Naive B cell (primary cell): ENCODE data around the gene GTF2H2. TPM values are rescaled to one million over a fixed set of nuclear protein-coding genes. Genes with fewer than 3 reads are reported as not detected.
A peak's percentile ranks its signal among the peaks of the same experiment; 100 is the strongest.
"Not testable (repeated sequence)": the region's sequence is repeated elsewhere in the genome, so short reads cannot be mapped to it uniquely, and the experiment has no call there.

Source experiments
- ATAC-seq, 2 donors: fragments of 150-1000 bp; cut with Tn5 transposase; 2 replicates each; pipeline ENCODE4 v1.10.0; 2021; ENCODE audit warnings: low read depth in 2 of 2, mild to moderate bottlenecking in 2 of 2, moderate library complexity in 2 of 2
- DNase-seq: peaks from one replicate; pipeline ENCODE4 v3.0.0; 2022
- H3K27ac Mint-ChIP-seq, 6 donors: one replicate each; pipeline ENCODE4 v1.8.0; 2020 to 2022; ENCODE audit warnings: mild to moderate bottlenecking in 6 of 6, mixed read lengths in 6 of 6, moderate library complexity in 5 of 6, inconsistent platforms in 2 of 6
- H3K27me3 Mint-ChIP-seq, 3 donors: one replicate each; pipeline ENCODE4 v1.8.0; 2021 to 2022; ENCODE audit warnings: mixed read lengths in 3 of 3, mild to moderate bottlenecking in 1 of 3
- H3K36me3 Mint-ChIP-seq, 2 donors: one replicate each; pipeline ENCODE4 v1.8.0; 2020 to 2022; ENCODE audit warnings: mixed read lengths in 2 of 2, inconsistent platforms in 1 of 2, mild to moderate bottlenecking in 1 of 2
- H3K4me1 Mint-ChIP-seq, 3 donors: one replicate each; pipeline ENCODE4 v1.8.0; 2020 to 2022; ENCODE audit warnings: mixed read lengths in 3 of 3, inconsistent platforms in 1 of 3, mild to moderate bottlenecking in 1 of 3, moderate library complexity in 1 of 3
- H3K4me3 Mint-ChIP-seq, 8 donors: one replicate each; pipeline ENCODE4 v1.8.0; 2020 to 2022; ENCODE audit warnings: mild to moderate bottlenecking in 8 of 8, mixed read lengths in 8 of 8, moderate library complexity in 8 of 8, inconsistent platforms in 2 of 8
- H3K9me3 Mint-ChIP-seq, 7 donors: one replicate each; pipeline ENCODE4 v1.8.0; 2020 to 2022; ENCODE audit warnings: mixed read lengths in 7 of 7, mild to moderate bottlenecking in 5 of 7, inconsistent platforms in 2 of 7, moderate library complexity in 1 of 7
- polyA plus RNA-seq, 6 donors: library from polyadenylated mRNA; unstranded; fragments of 300-500 nt; fragmentation: Illumina TruSeq; gene quantifications; one replicate each; pipeline ENCODE4 v1.2.3, GENCODE V29; 2021; ENCODE audit warnings: low read depth in 6 of 6

Gene GTF2H2
- 10 to 100 TPM in 3 of 6 donors, 1 to 10 TPM in 3; 6.4 to 19.1 (median 10.0) TPM for polyA plus RNA-seq

DNA sequence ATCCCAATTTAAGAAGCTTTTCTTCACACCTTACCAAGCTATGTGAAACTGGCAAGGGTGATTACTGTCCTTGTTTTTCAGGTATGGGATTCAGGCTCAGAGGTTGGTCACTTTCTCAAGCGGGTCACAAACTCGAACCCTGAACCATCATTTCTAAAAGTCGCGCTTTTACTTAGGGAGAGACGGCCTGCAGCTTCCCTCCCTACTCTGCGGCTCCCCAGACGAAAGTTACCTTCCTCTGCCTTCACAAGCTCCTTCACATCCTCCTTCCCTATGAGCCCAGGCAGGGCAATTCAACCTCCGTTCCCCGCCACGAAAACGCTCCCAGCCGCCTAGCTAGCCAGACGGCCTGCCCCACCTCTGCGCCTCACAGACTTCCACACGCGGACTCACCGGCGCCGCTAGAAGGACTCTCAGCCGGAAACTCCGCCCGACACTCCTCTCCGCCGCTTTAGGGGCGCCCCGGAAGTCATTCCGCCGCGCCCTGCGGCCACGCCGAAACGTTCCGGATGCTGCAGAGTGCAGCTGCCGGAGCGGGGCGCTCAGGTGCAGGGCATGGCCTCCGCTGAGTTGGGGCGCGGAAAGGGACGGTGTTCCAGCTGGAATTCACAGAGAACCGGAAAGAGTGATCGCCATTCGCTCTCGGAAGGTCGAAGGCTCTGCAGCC is at the start of gene GTF2H2:
GTF2H2 (minus strand) TSS at position 415 of the 667 bp plus-strand sequence. CDS start 4,913 bp downstream, outside the sequence.
- peak; percentile 99 for ATAC-seq
- not testable (repeated sequence) for H3K4me1 Mint-ChIP-seq, DNase-seq, H3K27ac Mint-ChIP-seq, H3K4me3 Mint-ChIP-seq, H3K27me3 Mint-ChIP-seq, H3K36me3 Mint-ChIP-seq, H3K9me3 Mint-ChIP-seq

DNA sequence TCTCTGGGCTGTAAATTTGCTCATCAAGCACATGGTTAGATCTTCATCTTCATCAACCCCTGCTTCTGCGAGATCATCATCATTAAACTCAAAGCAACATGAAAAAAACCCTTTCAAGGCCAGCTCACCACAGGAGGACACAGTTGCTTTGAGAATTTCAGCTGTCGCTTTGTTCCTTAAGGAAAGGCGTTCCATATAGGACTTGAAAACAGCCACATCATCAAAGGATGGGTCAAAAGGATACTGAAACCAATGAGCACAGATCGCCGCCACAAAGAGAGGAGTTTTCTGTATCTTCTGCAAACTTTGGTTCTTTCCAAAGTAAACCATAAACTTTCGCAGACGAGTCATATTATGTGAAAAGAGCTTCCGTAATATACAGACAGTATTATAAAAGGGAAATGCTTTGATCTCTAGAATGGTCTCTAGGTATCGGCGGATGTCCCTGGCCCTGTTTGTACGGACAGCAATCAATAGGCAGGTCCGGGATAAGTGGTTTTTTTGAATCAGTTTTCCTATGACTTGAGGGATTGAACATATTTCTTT is 42.3 kb upstream of the GTF2H2 start:
- not testable (repeated sequence) for H3K9me3 Mint-ChIP-seq, H3K27me3 Mint-ChIP-seq, H3K36me3 Mint-ChIP-seq, H3K27ac Mint-ChIP-seq, ATAC-seq, DNase-seq, H3K4me3 Mint-ChIP-seq, H3K4me1 Mint-ChIP-seq

DNA sequence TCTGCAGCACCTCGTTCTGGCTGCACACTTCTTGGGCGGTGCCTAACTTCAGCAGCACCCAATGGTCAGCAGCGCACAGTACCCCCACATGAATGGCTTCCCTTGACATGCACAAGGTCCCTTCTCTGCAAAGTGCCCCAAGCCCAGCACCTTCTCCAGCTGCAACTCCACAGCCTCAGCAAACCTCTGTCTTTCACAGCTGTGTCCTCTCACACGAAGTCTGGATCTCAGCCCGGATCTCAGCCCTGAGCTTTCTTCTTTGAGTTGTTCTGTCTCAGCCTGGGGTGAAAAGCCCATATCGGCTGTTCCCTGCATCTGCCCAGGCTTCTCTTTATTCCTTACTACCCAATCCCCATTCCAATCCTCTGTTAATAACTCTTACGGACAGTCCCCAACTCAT is 32.5 kb upstream of the GTF2H2 start:
- not testable (repeated sequence) for H3K36me3 Mint-ChIP-seq, ATAC-seq, H3K4me1 Mint-ChIP-seq, DNase-seq, H3K4me3 Mint-ChIP-seq, H3K27ac Mint-ChIP-seq, H3K27me3 Mint-ChIP-seq, H3K9me3 Mint-ChIP-seq

DNA sequence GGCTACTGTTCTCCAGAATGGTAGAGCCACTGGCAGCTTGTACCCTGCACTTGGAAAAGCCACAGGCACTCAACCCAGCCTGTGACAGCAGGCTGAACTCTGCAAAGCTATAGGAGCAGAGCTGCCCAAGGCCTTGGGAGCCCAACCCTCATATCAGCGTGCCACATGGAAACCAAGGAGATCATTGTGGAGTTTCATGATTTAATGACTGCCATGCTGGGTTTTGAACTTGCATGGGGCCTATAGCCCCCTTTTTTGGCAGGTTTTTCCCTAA is 30.4 kb upstream of the GTF2H2 start:
- H3K27me3 Mint-ChIP-seq, H3K4me3 Mint-ChIP-seq, ATAC-seq, H3K4me1 Mint-ChIP-seq, DNase-seq, H3K36me3 Mint-ChIP-seq, H3K9me3 Mint-ChIP-seq, H3K27ac Mint-ChIP-seq: not testable (repeated sequence)

DNA sequence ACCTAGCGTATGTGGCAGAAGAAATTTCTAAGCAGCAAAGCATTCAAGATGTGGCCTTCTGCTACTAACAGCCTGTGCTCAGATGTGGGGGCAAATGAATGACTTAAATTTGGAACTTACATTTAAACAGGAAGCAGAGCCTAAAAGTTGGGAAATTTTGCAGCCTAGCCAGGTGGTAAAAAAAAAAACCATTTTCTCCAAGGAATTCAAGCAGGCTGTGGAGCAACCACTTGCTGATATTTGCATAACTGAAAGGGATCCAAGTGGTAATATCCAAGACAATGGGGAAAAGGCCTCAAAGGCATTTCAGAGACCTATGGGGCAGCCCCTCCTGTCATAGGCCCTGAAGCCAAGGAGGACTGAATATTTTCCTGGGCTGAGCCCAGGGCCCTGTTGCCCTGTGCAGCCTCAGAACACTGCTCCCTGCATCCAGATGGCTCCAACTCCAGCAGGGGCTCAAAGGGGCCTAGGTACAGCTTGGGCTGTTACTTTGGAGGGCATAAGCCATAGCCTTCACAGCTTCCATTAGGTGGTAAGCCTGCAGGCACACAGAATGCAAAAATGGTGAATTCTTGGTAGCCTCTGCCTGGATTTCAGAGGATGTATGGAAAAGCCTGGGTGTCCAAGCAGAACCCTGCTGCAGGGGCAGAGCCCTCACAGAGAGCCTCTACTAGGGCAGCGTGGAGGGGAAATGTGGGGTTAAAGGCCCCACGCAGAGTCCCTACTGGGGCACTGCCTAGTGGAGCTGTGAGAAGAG is 29.9 kb upstream of the GTF2H2 start:
- DNase-seq, H3K4me1 Mint-ChIP-seq, H3K27me3 Mint-ChIP-seq: not testable (repeated sequence)

DNA sequence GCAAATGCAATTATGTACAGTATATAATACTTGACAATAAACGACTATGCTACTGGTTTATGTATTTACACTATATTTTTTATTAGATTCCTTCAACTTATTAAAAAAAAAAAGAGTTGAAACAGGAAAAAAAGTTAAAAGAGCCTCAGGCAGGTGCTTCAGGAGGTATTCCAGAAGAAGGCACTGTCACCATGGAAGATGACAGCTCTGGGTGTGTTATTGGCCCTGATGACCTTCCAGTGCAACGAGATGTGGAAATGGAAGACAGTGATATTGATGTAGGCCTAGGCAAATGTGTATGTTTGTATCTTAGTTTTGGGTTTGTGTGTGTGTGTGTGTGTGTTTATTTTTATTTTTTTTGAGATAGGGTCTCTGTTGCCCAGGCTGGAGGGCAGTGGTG is 22.3 kb upstream of the GTF2H2 start:
- not testable (repeated sequence) for ATAC-seq, H3K4me1 Mint-ChIP-seq, H3K36me3 Mint-ChIP-seq, H3K9me3 Mint-ChIP-seq, H3K4me3 Mint-ChIP-seq, H3K27ac Mint-ChIP-seq, DNase-seq, H3K27me3 Mint-ChIP-seq

More for the DNA sequence above, 29.9 kb upstream of the GTF2H2 start:
- not testable (repeated sequence) for H3K27ac Mint-ChIP-seq, H3K4me3 Mint-ChIP-seq, ATAC-seq, H3K9me3 Mint-ChIP-seq, H3K36me3 Mint-ChIP-seq

DNA sequence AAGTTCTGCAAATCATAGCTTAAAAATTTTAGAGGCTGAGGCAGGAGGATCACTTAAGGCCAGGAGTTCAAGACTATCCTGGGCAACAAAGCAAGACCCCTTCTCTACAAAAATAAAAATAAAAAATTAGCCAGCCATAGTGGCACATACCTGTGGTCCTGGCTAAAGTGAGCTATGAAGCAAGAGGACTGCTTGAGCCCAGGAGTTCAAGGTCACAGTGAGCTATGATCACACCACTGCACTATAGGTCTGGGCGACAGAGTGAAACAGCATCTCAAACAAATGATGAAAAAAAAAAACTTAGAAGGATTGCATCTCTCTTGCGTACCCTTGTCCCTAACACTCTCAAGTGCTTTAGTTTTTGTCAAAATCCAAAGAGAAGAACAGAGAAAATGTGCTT is 21.3 kb upstream of the GTF2H2 start:
- not testable (repeated sequence) for H3K27me3 Mint-ChIP-seq, H3K9me3 Mint-ChIP-seq

DNA sequence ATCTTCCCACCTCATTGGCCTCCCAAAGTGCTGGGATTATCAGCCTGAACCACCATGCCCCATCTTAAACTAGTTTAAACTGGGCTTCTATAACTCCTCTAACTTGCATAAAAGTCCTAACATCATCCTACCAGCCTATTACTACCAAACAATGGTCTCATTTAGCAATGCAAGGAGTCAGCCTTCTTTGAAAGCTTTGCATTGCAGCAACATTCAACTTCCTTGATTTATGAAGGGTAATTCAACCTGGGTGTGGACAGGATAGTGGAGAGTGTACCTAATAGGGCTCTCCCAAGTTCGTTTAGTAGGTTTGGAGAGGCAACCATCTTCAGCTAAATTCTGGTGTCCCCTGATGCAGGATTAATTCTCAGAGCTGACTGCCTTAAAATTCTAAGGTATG is 18.7 kb upstream of the GTF2H2 start:
- H3K36me3 Mint-ChIP-seq, H3K4me1 Mint-ChIP-seq, H3K27me3 Mint-ChIP-seq, H3K4me3 Mint-ChIP-seq, H3K27ac Mint-ChIP-seq, ATAC-seq, DNase-seq, H3K9me3 Mint-ChIP-seq: not testable (repeated sequence)

More for the DNA sequence above, 21.3 kb upstream of the GTF2H2 start:
- not testable (repeated sequence) for DNase-seq, H3K27ac Mint-ChIP-seq, H3K36me3 Mint-ChIP-seq, H3K4me1 Mint-ChIP-seq, ATAC-seq, H3K4me3 Mint-ChIP-seq

DNA sequence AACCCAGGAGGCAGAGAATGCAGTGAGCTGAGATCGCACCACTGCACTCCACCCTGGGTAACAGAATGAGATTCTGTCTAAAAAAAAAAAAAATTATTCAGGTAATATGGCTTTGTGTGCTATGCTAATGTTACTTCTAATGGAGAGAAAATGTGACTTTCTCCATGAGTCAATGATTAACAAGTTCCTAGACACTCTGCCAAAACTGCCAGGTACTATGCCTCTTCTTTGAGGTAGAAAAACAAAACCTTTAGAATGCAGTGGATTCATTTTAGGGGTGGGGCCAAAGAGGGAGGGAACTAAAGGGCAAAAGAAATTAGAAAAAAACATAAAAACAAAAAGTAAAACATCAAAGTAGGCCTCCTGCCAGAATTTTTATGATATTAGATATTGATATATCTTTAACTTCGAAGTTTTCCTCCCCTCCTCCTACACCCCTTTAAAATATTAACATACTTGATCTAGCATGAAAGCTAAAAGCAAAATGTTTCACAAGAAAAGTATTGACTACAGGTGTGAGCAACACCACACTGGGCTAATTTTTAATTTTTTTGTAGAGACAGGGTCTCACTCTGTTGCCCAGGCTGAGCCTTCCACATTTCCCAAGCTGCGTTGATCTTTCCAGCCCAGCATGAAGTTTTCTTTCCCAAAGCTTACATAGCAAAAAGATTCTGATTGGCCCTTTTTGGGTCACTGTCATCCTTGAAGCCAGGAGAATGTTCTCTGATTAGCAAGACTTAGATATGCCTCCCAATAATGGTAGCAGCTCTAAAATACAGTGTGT is 17.0 kb upstream of the GTF2H2 start:
- H3K27ac Mint-ChIP-seq, DNase-seq, ATAC-seq, H3K4me1 Mint-ChIP-seq, H3K4me3 Mint-ChIP-seq, H3K9me3 Mint-ChIP-seq, H3K27me3 Mint-ChIP-seq, H3K36me3 Mint-ChIP-seq: not testable (repeated sequence)

DNA sequence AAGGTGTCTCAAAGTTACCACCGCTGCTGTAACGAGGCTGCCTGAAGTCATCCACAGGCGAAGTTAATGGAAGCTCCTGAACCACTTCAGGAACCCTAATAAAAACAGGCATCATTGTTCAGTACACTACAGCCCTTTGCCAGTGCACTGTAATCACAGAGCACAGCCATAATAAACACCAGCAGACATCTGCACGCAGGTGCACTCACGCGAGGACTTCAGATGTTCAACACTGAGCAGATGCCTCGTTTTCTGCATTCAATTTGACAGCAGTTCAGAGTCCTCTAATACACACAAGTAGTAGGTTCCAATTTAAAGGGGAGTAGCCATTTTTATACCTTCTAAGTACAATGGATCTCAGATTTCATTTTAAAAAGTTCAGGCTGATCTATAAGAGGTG is 15.4 kb upstream of the GTF2H2 start:
- ATAC-seq, H3K4me1 Mint-ChIP-seq, H3K4me3 Mint-ChIP-seq, H3K27ac Mint-ChIP-seq, DNase-seq, H3K36me3 Mint-ChIP-seq, H3K9me3 Mint-ChIP-seq, H3K27me3 Mint-ChIP-seq: not testable (repeated sequence)

DNA sequence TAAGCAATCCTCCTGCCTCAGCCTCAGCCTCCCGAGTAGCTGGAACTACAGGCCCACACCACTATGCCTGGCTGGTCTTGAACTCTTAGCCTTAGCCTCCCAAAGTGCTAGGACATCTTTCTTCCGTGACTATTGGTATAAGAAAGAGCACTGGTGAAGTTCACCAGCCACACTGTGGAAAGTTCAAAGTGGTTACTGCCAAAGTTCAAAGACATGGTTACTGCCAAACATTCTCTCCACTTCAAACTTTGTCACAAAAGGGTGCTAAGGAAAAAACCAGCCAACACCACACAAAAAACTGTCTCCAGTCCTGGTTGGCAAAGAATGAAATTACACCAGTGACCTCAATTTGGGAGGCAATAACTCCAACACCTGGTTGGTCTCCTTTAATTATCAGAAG is 14.9 kb upstream of the GTF2H2 start:
- H3K9me3 Mint-ChIP-seq, H3K36me3 Mint-ChIP-seq, ATAC-seq, H3K27ac Mint-ChIP-seq, H3K4me3 Mint-ChIP-seq, H3K4me1 Mint-ChIP-seq, H3K27me3 Mint-ChIP-seq, DNase-seq: not testable (repeated sequence)

DNA sequence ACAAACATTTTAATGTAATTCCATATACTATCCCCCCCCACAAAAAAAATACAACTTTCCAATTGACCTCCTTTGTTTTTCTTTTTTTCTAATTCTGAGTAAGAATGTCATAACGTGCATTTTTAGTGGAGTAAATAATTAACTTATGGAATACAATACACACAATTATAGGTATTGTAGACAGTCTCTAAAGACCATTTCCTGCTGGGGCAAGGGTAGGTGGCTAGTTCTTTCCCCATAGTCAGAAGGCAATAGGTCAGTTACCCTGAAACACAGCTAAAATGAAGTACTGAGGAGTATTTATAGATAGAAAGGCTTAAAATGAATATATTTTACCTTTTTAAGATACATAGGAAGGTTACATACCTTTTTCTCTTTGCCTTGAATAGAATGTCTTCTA is 6.2 kb downstream of the GTF2H2 start:
- not testable (repeated sequence) for H3K4me1 Mint-ChIP-seq, H3K36me3 Mint-ChIP-seq, DNase-seq, H3K9me3 Mint-ChIP-seq, H3K27ac Mint-ChIP-seq, H3K27me3 Mint-ChIP-seq, H3K4me3 Mint-ChIP-seq, ATAC-seq

DNA sequence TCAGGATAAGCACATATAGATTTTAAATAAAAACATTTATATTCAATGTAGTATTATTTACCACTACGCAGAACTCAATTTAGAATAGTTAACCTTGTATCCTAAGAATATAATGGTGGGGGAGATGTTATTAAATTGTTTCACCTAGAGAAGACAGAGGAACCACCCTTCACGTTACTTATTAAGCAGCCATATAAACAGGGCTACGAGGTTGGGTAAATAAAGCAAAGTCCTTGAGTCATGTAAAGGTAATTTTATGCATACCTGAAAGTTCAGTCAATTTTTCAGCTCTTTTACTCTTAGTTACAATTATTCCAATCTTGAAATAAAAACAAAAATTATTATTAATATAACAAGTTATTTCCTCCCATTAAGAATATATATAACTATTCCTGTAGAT is 8.1 kb downstream of the GTF2H2 start:
- not testable (repeated sequence) for H3K27ac Mint-ChIP-seq, DNase-seq, ATAC-seq, H3K4me1 Mint-ChIP-seq, H3K36me3 Mint-ChIP-seq, H3K9me3 Mint-ChIP-seq, H3K4me3 Mint-ChIP-seq, H3K27me3 Mint-ChIP-seq

DNA sequence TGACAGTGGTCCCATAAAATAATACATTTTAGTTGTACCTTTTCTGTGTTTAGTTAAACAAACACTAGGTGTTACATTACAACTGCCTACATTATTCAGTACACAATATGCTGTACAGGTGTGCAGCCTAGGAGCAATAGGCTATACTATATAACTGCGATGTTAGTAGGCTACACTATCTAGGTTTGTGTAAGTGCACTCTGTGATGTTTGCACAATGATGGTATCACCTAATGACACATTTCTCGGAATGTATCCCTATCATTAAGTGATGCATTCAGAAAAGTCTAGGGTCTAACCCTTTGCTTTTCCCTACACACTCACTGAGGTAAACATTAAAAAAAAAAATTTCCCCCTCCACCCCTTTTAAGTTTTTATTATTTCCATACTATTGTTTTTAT is 22.7 kb downstream of the GTF2H2 start:
- not testable (repeated sequence) for H3K9me3 Mint-ChIP-seq, H3K4me3 Mint-ChIP-seq, H3K27me3 Mint-ChIP-seq, H3K27ac Mint-ChIP-seq, H3K4me1 Mint-ChIP-seq, DNase-seq, H3K36me3 Mint-ChIP-seq, ATAC-seq
